OCI-LY1 (cell line): ENCODE data around the gene MAP1S.
A peak's percentile ranks its signal among the peaks of the same experiment; 100 is the strongest.

ENCODE experiments used
- H2AFZ ChIP-seq: fragments of 200-600 bp; sonication (generic), shearing (Covaris generic); 2 replicates; pipeline ENCODE4 v1.6.0; 2014; ENCODE audit warnings: antibody characterized with exemption, mild to moderate bottlenecking, low read length
- H3F3A ChIP-seq: fragments of 200-600 bp; sonication (generic), shearing (Covaris generic); 2 replicates; pipeline ENCODE4 v1.6.0; 2014; ENCODE audit warnings: mild to moderate bottlenecking, antibody characterized with exemption, low read length, moderate library complexity; ENCODE audit not compliant: insufficient read depth
- H3K27ac ChIP-seq: fragments of 200-600 bp; sonication (generic); 2 replicates; pipeline ENCODE4 v1.5.1; 2014; ENCODE audit warnings: low read length, mixed run types, mild to moderate bottlenecking, low read depth; ENCODE audit not compliant: poor library complexity, severe bottlenecking
- H3K27me3 ChIP-seq: fragments of 200-600 bp; sonication (generic); 2 replicates; pipeline ENCODE4 v1.6.0; 2014; ENCODE audit warnings: antibody characterized with exemption, mild to moderate bottlenecking, low read length, moderate library complexity; ENCODE audit not compliant: insufficient read depth
- H3K36me3 ChIP-seq: fragments of 200-600 bp; sonication (generic); 2 replicates; pipeline ENCODE4 v1.6.1; 2014; ENCODE audit warnings: mild to moderate bottlenecking, antibody characterized with exemption, low read length, moderate library complexity, mixed read lengths; ENCODE audit not compliant: insufficient read depth
- H3K4me1 ChIP-seq: fragments of 200-600 bp; sonication (generic); 2 replicates; pipeline ENCODE4 v1.5.1; 2014; ENCODE audit warnings: mild to moderate bottlenecking, low read length, moderate library complexity; ENCODE audit not compliant: insufficient read depth, severe bottlenecking
- H3K4me2 ChIP-seq: fragments of 200-600 bp; sonication (generic), shearing (Covaris generic); 2 replicates; pipeline ENCODE4 v1.6.1; 2014; ENCODE audit warnings: low read length
- H3K4me3 ChIP-seq: fragments of 200-600 bp; sonication (generic); 2 replicates; pipeline ENCODE4 v1.5.1; 2014; ENCODE audit warnings: low read length, low read depth, mild to moderate bottlenecking, mixed read lengths; ENCODE audit not compliant: poor library complexity, severe bottlenecking
- H3K79me2 ChIP-seq: fragments of 200-600 bp; shearing (Covaris generic); 2 replicates; pipeline ENCODE4 v1.6.1; 2016; ENCODE audit warnings: mixed run types, low read length, mixed read lengths; ENCODE audit not compliant: insufficient read depth
- H3K9ac ChIP-seq: fragments of 200-600 bp; sonication (generic), shearing (Covaris generic); 2 replicates; pipeline ENCODE4 v1.6.1; 2014; ENCODE audit warnings: mild to moderate bottlenecking, low read length, mixed read lengths
- H3K9me2 ChIP-seq: fragments of 200-600 bp; sonication (generic), shearing (Covaris generic); 2 replicates; pipeline ENCODE4 v1.6.1; 2014; ENCODE audit warnings: low read depth, mild to moderate bottlenecking, low read length, mixed read lengths
- H3K9me3 ChIP-seq: fragments of 200-600 bp; shearing (Covaris generic); 2 replicates; pipeline ENCODE4 v1.6.1; 2014; ENCODE audit warnings: low read length, mixed read lengths
- H4K20me1 ChIP-seq: fragments of 200-600 bp; sonication (generic), shearing (Covaris generic); 2 replicates; pipeline ENCODE4 v1.6.0; 2016; ENCODE audit warnings: mild to moderate bottlenecking, low read length; ENCODE audit not compliant: insufficient read depth
- EZH2 ChIP-seq: fragments of 200-600 bp; sonication (generic), shearing (Covaris generic); IDR thresholded peaks from 2 replicates; pipeline ENCODE4 v1.8.0; 2017; ENCODE audit warnings: borderline replicate concordance, mixed run types, mild to moderate bottlenecking, antibody characterized with exemption, low read length, moderate library complexity, mixed read lengths
- TF ChIP-seq, protein P1 (sequence below): fragments of 200-600 bp; sonication (generic), shearing (Covaris generic); IDR thresholded peaks from 2 replicates; pipeline ENCODE4 v1.5.1; 2017; ENCODE audit warnings: mild to moderate bottlenecking, antibody characterized with exemption, low read length, moderate library complexity, mixed read lengths

Gene MAP1S

DNA sequence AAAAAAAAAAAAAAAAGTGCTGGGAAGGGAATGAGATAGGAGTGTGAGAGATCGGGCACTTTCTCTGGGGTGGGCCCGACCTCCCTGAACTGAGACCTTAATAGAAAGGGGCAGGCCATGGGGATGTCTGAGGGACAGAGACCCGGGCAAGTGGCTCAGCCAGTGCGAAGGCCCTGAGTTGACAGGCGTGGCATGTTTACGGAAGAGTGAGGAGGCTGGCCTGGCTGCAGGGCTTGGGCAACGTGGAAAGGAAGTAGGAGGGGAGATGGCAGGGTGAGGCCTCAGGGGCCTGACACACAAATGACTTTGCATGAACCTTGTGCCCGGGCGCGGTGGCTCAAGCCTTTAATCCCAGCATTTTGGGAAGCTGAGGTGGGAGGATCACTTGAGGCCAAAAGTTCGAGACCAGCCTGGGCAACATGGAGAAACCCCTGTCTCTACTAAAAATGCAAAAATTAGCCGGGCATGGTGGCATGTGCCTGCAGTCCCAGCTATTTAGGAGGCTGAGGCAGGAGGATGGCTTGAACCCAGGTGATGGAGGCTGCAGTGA is 45.9 kb downstream of the MAP1S start:
- H3K79me2 ChIP-seq, result no peaks in the 10 kb centered on the region
- H3K9me2 ChIP-seq, result no peaks in the 10 kb centered on the region
- H3K36me3 ChIP-seq, result peaks cover 69% of the 10 kb centered on the region
- H3F3A ChIP-seq, result no peaks in the 10 kb centered on the region
- no peaks in the 10 kb centered on the region for H4K20me1 ChIP-seq
- H3K4me2 ChIP-seq, result no peak overlapping the region
- no peak overlapping the region for H3K27ac ChIP-seq
- H3K4me3 ChIP-seq, result no peak overlapping the region
- no peaks in the 10 kb centered on the region for H3K9me3 ChIP-seq
- peaks cover 5% of the 10 kb centered on the region for H3K4me1 ChIP-seq
- TF ChIP-seq, protein P1, sequence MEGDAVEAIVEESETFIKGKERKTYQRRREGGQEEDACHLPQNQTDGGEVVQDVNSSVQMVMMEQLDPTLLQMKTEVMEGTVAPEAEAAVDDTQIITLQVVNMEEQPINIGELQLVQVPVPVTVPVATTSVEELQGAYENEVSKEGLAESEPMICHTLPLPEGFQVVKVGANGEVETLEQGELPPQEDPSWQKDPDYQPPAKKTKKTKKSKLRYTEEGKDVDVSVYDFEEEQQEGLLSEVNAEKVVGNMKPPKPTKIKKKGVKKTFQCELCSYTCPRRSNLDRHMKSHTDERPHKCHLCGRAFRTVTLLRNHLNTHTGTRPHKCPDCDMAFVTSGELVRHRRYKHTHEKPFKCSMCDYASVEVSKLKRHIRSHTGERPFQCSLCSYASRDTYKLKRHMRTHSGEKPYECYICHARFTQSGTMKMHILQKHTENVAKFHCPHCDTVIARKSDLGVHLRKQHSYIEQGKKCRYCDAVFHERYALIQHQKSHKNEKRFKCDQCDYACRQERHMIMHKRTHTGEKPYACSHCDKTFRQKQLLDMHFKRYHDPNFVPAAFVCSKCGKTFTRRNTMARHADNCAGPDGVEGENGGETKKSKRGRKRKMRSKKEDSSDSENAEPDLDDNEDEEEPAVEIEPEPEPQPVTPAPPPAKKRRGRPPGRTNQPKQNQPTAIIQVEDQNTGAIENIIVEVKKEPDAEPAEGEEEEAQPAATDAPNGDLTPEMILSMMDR, result no peak
- TF ChIP-seq EZH2, result no peak
- H2AFZ ChIP-seq, result no peak overlapping the region
- H3K27me3 ChIP-seq, result no peaks in the 10 kb centered on the region
- no peak overlapping the region for H3K9ac ChIP-seq

DNA sequence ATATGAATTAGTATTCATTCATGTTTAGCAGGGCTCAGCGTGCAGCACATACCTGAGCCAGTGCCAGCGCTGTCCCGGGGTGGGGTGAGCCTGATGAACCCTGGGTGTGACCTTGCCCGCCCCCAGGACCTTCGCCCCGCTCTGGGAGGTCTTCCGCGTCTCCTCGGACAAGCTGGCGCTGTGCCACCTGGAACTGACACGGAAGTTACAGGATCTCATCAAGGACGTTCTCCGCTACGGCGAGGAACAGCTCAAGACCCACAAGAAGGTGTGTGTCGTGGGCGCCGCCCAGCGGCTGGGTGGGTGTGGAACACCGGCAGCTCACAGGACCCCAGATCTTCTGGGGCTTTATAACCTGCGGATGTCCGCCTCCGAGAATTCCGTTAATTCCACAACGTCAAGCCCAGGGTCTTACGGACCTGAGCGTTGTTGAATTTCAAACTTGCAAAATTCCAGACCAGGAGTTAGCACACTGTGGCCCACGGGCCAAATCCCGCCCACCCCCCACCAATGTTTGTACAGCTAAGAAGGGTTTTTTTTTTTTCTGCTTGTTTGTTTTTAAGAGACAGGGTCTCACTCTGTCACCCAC is 47.4 kb downstream of the MAP1S start:
- Histone ChIP-seq H3K9me2 (no peaks in the 10 kb centered on the region), H3F3A (no peaks in the 10 kb centered on the region), H3K36me3 (peaks cover 66% of the 10 kb centered on the region), H3K27me3 (no peaks in the 10 kb centered on the region), H3K79me2 (no peaks in the 10 kb centered on the region), H3K4me3 (no peak overlapping the region), H3K9me3 (no peaks in the 10 kb centered on the region), H3K27ac (no peak overlapping the region), H3K4me1 (peaks cover 5% of the 10 kb centered on the region), H4K20me1 (no peaks in the 10 kb centered on the region), H3K4me2 (peak overlapping the region; percentile 33; the same call in 1 of the 2 replicates), H3K9ac (no peak overlapping the region), H2AFZ (no peak overlapping the region)
- TF ChIP-seq EZH2, result no peak
- TF ChIP-seq, protein P1, result peak; percentile 96

DNA sequence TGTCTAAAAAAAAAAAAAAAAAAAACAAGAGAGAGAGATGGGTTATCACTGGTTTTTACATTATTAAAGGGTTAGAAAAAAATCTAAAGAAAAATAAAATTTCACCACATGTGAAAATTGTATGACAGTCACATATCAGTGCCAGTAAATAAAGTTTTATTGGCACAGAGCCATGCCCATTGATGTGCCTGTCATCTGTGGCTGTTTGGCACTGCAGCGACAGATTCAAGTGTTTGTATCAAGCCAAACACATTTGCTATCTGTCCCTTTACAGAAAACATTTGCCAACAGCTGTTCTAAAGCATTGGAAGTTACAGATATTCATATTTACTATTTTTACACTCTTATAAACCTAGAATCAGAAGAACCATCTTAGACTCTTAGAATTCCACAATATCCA is 48.3 kb downstream of the MAP1S start:
- H3K9me2 ChIP-seq, result no peaks in the 10 kb centered on the region
- no peak overlapping the region for H2AFZ ChIP-seq
- no peak overlapping the region for H3K4me2 ChIP-seq
- H3K36me3 ChIP-seq, result peaks cover 72% of the 10 kb centered on the region
- no peak overlapping the region for H3K4me3 ChIP-seq
- H3F3A ChIP-seq, result no peaks in the 10 kb centered on the region
- no peaks in the 10 kb centered on the region for H4K20me1 ChIP-seq
- H3K4me1 ChIP-seq, result peaks cover 5% of the 10 kb centered on the region
- H3K9me3 ChIP-seq, result no peaks in the 10 kb centered on the region
- TF ChIP-seq, protein P1, result no peak
- no peak for TF ChIP-seq EZH2
- H3K79me2 ChIP-seq, result no peaks in the 10 kb centered on the region
- H3K27me3 ChIP-seq, result no peaks in the 10 kb centered on the region
- H3K9ac ChIP-seq, result no peak overlapping the region
- no peak overlapping the region for H3K27ac ChIP-seq
